GM20000 (cell line): ENCODE measurements around the gene ZNF771.

Experiments used
- DNase-seq: peaks from one replicate; pipeline ENCODE4 v3.0.0; 2012; ENCODE audit warnings: low spot score
- CTCF ChIP-seq: IDR thresholded peaks from 2 replicates; pipeline ENCODE4 v1.5.1; 2012; ENCODE audit warnings: mild to moderate bottlenecking, control low read depth; ENCODE audit errors: extremely low read depth, missing control alignments

Gene ZNF771

GRCh38 chr16:30376461-30376902 is 30.9 kb upstream of the ZNF771 start:
- no peak for DNase-seq
- no peak for TF ChIP-seq CTCF

GRCh38 chr16:30377050-30377811 is 30.2 kb upstream of the ZNF771 start:
- DNase-seq: no peak
- no peak for TF ChIP-seq CTCF

- peak; percentile 83 for DNase-seq
- no peak for TF ChIP-seq CTCF
Measured at GRCh38 chr16:30377812-30378235, 29.6 kb upstream of the ZNF771 start.

- no peak for TF ChIP-seq CTCF
- DNase-seq: peak; percentile 97
Measured at GRCh38 chr16:30378236-30379157, 28.9 kb upstream of the ZNF771 start.

GRCh38 chr16:30379158-30379783 is 28.1 kb upstream of the ZNF771 start:
- TF ChIP-seq CTCF: no peak

GRCh38 chr16:30380072-30380802 is 27.2 kb upstream of the ZNF771 start:
- DNase-seq: no peak
- TF ChIP-seq CTCF: no peak

More at GRCh38 chr16:30379158-30379783, 28.1 kb upstream of the ZNF771 start:
- no peak for DNase-seq
